HG03060 (cell line): Measurements from ENCODE around the gene CC2D2A.

Experiments used
- ATAC-seq: cut with Tn5 transposase; IDR thresholded peaks from one replicate; pipeline ENCODE4 v1.9.1; 2021; ENCODE audit warnings: low read depth, moderate number of reproducible peaks; ENCODE audit not compliant: unreplicated experiment

Gene CC2D2A

DNA sequence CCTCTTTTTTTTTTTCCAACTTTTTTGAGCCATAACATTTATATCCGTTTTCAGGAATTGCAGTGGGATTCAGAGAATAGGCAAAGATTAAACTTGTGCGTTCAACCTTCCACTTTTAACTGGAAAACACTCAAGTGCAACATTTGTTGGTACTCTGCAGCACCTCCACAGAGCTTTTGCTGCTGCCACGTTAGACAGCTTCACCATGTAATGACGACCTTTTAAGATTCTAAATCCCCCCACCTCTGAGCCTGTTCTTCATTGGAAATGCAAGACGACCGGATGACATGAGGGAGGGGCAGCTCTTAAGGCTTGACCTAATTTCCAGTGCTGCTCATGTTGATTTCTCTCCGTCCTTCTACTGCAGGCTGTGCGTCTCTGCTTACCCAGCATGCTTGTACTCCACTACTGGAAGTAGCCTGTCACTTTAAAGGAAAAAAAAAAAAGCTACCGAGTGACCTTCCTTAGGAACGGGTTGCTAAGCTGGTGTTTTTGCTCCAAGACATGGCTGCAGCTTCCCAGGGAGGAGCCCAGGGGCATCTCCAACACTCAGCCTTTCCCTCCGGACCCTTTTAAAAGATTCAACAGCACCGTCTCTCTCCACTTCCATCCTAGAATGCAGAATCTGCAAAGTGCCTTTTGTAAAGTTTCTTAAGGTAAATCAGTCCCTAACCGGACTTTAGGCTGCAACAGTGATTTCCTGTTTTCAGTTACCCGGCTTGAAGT is at the start of gene CC2D2A:
Gene CC2D2A, plus strand, starts transcription at position 481 of the 726 bp plus-strand sequence. CDS start 6,051 bp downstream, outside the sequence.
- ATAC-seq: no peak

DNA sequence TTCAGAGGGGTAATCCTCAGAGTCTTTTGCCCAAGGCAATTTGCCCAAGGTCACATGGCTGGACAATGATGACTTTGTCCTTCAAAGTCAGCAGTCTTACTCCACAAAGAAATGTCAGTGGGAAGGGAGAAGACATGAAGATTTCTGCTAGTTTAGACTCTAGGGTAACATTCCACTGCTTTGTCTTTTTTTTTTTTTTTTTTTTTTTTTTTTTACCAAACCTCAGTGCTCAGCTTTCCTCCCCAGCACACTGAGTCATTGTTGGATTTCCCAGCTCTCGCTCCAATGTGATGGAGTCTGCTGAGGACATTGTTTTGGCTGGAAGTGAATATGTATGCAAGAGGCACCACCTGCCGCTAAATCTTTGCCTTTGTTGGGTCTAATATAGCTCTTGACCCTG is 49.0 kb upstream of the CC2D2A start:
- ATAC-seq: no peak

DNA sequence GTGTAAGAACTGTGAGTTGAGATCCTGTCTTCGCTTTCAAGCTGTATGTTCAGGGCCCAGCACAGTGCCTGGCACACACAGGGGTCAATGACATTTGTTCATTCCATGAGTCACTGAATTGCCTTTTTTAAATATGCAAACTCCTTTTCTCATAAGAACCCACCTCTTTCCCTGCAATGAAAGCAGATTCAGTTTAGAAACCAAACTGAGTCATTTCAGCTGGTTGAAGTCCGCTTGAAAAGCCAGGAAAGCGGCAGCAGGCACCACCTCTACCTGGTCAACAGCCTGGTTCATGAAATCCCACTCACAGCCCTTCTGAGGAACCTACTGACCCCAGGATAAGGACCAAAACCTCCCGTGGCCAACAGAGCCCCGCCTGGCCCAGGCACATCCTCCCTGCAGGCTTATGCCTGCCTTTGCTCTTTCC is 46.4 kb upstream of the CC2D2A start:
- no peak for ATAC-seq

DNA sequence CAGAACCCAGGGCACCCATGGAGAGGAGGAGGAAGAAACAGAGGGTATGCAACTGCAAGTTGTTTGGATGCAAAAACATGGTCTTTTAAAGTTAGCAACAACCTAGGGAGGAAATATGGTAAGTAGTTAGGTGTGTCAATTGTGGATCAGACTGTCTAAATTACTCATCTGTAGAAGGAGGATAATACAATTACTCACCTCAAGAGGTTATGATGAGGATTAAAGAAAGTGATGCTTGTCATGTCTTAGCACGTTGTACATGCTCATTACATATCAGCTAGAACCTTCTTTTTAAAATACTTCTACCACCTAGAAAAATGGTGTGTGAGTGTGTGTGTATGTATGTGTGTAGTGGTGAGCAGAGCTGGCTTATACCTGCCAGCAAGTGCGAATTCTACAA is 44.2 kb upstream of the CC2D2A start:
- ATAC-seq: no peak

DNA sequence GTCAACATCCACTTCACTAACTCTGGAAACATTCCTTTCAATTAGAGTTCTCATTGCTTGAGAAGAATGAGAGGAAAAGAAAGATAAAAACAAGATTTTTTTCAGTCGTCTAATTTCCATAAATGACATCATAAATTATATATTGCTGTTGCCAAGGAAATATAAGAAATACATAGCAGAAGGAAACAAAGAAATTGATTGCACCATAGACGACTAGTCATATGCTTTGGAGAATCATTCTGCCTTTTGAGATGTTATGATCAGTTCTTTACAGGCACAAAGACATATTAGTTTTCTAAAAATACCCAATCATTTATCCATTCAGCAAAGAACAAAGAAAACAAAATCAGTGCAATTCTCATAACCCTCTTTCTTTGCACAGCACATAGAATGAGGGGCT is 42.5 kb upstream of the CC2D2A start:
- no peak for ATAC-seq

DNA sequence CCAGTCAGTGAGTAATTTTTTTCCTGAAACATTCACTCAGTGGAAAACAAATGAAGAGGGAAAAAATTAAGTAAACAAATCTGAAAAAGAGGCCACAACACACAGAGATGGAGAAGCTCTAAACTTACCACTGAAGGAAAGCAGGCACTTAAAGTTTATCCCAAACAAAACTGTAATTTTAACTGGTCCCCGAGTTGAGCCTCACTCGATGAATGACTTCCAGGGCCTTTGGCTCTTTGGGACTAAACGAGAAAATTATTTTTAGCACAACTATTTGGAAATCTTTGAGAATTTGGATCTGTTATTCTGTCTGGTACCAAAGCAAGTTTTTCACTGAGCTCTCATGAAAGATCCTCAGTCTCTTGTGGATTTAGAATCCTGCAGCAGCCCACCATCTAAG is 42.0 kb upstream of the CC2D2A start, which contains the start of gene C1QTNF7:
Gene C1QTNF7, plus strand, starts transcription at position 333 of the 400 bp plus-strand sequence. CDS start 7,711 bp downstream, outside the sequence.
- ATAC-seq: no peak

DNA sequence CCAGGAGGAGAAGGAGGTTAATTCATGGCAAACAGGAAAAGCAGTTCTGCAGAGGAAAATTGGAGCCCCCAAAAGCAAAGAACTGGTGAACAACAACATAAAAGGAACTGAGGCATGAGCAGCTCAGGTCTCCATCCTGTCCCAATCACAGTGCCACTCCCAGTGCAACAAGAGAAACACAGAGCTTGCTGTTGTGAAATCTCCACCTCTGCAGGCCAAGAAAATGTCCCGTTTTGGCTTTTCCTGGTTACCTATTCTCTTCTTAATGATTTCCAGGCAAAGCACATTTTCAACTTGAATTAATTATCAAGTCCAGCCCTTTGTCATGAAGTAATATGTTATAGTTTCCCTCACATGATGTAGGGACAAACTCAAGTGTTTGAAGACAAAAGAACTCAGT is 41.1 kb upstream of the CC2D2A start:
- no peak for ATAC-seq

DNA sequence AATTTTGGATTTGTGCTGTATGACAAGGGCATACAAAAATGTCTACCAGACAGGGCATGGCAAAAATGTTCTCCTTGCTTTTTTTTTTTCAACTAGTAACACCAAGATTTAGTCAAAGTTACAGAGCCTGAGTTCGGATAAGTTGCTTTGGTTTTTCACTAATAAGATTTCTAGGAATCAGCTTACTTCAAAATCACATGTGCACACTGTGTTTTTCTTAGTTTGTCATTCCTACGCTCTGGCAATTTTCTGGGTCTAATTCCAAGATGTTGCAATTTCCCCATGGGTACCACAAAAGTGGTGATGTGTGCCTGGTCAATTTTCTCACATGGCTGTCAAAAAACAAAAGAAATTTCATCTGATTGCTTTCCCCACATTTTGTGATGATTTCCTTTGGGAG is 35.6 kb upstream of the CC2D2A start:
- no peak for ATAC-seq

DNA sequence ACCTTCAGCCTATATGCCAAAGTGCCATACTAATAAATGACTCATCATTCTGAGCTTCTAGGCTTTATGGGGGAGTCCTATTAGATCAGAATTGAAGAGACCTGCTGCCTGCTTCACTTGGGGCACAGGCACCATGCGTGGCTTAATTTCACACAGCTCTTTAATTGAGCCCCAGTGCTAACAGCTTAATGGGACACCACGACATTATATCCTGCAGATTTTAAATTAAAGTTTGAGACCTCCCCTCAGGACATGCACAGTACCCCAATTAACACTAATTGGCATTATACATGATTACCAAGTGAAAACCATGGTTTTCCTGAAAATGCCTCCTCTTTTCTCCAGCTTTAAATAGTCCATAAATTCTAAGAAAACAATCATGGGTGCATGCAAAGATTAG is 35.0 kb upstream of the CC2D2A start:
- no peak for ATAC-seq

DNA sequence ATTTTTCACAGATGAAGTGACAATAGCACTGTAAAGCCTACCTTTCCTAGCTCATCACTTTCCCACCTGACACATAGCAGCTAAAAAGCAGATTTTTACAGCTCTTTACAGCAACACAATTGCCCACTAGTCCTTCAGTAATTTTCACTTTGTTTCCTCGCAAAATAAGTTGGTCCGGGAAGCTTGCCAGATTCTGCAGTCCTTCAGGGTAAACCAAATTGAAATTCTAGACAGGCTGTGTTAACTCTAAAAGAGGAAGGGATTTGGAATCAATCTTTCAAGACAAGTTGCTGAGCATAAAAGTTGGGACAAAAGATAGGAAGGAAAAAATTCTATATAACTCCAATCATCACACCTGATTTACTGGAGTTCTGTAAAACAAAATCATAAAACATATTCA is 33.2 kb upstream of the CC2D2A start:
- no peak for ATAC-seq

DNA sequence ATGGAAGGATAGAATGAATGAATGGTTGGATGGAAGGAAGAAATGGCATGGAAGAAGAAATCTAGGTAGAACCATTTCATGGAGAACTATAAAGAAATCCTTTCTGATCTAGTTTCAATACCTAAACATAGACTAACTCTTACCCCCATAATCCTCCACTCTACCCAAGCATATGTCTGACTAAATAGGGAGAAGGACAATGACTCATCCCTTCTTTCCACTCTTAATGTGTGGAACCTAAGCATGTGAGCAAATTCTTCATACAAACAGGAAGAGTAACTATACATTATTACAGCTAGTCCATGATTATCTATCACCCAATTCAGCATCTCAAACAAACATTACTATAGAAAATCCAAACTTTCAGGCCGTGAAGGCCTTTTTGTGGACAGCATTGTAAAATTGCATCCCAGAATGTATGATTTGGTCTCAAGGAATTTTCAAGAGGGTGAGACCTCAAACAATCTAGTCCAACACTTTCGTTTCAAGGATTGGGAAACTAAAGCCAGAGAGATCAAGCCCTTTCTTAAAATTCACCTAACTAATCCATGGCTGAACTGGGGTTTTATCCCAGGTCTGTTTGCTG is 30.6 kb upstream of the CC2D2A start:
- ATAC-seq: no peak

DNA sequence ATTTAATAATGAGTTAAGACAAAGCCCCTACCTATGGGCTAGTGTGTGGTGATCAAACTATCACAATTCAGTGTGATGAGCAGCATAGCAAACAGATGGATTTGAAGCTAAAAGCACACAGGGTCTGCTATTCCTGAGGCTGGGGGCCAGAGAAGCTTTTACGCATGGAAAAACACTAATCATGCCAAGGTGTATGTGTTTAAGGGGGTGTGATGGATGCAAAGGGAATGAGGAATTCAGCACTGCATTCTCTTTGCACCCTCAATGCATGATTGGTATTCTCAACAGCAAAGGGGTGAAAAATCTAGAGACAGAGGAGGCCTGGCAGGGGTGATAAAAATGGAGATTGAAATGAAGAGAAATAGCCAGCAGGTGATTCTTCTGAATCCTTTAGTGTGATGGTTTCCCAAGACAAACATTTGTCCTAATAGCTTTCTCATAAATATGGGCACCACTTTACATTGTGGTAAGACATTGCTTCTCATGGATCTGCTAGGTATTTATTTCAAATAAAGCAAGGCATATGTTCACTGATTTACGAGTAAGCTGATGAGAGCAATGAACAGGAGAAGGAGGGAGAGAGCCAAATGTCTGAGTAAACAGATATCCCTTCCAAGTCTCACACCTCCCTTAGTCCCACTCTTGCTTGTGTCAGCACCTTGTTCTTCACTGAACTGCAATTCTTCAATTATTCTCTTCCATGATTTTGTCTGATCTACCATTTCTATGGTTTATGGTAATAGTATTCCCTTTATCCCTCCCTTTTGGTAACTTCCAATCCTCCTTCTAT is 26.1 kb upstream of the CC2D2A start:
- no peak for ATAC-seq

DNA sequence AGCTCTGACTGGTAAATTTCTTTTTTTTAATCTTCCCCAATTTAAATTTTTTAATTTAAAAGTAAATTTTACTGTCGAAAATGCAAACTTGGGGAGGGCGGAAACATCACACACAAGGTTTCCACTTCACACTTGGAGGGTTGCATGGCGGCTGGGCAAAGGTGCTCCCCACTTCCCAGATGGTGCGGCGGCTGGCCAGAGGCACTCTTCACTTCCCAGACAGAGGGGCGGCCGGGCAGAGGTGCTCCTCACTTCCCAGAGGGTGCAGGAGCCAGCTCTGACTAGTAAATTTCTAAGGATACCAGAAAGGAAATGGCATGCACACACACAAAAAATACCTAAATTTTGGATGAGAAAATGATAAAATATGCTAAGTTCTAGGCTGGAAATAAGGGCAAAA is 25.4 kb upstream of the CC2D2A start:
- no peak for ATAC-seq

DNA sequence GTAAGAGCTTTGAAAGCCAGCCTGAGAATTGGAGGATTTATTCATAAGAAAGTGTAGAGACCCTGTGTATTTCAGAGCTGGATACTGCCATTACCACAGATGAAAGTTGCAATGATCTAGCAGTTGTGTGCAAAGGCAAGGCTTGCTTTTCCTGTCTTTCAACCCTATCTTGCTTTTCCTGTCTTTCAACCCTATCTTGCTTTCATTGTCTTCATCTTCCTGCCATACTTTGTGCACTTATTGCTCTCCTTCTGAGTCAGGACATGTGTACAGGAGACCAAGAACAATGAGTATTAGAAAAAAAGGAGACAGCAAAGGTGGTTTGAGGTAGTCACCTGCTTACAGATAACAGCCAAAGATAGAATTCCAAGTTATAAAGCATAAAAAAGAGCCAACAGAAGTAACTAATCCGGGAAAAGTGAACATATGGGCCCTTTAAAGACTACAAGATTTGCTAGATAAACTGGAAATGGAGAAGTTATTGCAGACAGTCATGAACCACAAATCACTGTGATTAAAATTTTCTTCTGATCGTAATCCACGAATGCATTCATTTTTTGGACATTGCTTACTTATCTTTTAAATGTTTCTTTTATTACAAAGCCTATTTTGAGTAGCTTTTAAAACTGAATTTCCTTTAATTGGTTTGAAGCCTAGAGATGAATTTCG is 24.7 kb upstream of the CC2D2A start:
- ATAC-seq: no peak

DNA sequence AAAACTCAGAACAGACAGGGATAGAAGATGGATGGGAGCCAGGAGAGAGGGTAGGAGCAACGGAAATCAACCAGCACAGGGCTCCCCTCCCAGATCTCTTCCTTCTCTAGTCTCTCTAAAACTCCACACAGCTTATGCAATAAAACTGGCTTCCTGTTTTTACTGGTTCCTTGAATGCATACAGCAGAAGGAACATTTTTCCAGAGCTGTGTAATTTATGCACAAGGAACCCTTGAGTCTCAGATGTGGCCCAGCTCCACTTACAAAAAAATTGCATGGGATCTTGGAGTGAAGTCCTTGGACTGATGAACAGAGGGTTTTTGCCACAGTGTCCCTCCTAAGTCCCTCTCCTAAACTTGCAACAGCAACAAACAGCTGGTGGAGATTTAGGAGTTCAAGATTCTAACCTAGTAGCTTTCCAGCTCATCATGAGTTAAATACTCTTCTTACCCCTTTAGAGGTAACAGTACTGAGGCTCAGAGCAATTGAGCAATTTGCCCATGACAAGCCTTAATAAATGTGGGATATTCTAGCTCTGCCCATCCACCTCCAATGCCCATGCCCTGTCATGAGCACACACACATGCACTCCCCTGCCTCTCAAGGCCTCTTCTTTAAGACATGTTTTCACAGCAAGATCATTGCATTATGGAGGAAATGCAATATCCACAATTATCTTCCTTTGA is 18.4 kb upstream of the CC2D2A start:
- ATAC-seq: no peak

DNA sequence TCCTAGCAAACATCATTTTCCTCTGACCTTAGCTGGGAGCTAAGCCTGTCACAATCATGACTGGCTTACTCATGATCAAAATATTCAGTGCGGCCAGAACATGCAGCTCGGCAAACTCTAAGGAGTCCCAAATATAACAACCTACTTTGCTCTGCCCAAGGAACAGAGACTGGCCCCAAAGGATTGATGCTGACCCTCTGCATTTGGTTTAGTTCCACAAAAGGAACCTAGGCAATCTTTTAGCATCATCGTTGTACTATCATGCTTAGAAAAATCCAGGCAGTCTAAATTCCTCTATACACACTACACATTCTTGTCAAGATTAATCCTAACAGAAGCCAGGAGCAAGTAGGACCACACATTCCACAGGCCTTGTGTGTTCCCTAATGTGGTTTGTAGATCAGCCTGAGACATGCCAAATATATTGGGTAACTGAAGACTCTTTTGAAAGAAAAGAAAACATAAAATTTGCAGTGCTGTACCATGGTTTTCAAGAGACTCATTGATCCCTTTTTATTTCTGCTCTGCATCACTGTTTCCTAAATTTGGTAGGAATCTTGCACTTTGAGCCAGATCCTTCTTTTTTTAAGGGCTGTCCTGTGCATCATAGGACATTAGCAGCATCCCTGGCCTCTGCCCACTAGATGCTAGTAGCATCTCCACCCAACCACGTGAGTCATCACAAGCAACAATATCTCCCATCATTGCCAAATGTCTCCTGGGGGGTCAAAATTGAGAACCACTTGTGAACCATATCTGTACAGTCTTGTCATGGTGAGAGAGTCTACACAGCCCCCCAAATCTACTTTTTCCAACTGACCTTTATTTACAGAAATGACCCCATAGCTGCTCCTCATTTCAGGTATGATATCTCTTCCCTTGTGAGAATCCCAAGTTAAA is 17.6 kb upstream of the CC2D2A start:
- no peak for ATAC-seq

DNA sequence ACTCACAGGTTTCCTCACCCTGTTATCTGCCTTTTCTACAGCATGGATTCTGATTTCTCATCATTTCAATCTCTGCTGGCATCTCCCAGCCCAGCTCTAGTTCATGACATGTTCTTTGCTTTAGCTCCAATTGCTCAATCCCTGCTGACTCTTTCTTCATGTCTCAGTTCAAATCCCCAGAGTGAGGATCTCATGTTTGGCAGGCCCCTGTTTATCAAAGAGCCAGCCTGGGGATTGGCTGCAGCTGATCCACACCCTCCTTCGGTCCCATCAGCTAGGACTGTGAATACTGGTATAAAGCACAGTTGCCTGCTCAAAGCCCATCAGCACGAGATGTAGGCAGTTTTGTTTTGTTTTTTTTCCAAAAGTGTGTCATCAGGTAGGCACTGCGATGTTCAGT is 14.4 kb upstream of the CC2D2A start:
- no peak for ATAC-seq

DNA sequence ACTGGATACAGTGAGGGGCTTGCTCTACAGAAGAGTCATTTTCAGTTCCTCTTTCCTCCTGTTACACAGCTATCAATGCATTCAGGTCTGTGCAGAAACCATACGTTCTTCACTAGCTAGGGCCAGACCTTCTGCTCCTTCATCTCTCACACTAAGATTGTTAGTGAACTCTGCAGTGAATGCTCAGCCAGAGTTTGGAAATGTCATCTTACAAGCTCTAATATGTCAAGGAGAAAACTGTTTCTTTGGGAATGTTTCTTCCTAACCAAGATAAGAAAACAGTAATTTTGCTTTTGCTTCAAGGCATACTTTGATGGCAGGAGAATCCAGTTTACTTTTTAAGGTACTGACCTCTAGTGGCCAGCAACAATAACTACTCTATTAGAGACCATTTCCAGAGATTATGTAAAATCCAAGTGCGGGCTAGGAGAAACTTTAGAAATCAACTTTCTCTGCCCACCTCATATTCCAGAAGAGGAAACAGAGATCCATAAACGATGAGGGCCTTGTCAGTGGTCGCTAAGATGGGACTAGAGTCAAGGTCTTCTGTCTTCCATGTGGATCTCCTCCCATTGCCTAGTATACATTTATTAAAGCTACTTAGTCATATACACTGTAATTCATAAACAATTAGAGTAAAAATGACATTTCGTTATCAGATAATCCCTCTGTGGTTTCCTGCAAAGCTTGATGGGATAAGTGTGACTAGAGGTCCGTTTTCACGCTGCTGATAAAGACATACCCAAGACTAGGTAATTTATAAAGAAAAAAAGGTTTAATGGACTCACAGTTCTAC is 12.1 kb upstream of the CC2D2A start:
- peak; percentile 75 for ATAC-seq

DNA sequence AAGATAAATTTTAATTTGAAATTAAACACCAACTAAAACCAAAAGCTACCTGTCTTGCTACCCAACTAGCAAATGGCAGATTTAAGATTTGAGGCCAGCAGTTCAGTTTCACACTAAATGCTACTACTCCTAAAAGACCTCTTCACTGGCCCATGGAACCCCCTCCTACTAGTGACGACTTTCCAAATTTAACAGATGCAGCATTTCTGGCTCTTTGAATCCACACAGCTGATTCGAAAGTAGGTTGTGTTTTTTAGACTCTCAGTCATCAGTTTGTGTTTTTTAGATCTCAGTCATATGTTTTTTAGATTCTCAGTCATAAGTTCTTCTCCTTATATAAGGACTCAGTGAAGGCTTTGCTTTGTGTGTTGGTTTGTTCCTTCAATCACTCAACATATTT is 11.1 kb upstream of the CC2D2A start:
- ATAC-seq: no peak
